HCT116 (cell line): ENCODE measurements around the gene DIP2A. TPM values are rescaled to one million over a fixed set of nuclear protein-coding genes. Genes with fewer than 3 reads are reported as not detected.

Source experiments
- ATAC-seq: fragments of 200-7000 bp; cut with Tn5 transposase; 2 replicates; pipeline ENCODE4 v1.9.1; 2020; ENCODE audit warnings: mild to moderate bottlenecking, moderate library complexity
- BruUV-seq: library from RNA; stranded (reverse); fragments of 400-500 nt; replicated peaks from 2 replicates; lab custom pipeline; 2021; lab: Mats Ljungman, UMichigan
- CTCF ChIA-PET: fragments of 300-600 bp; sonication (Branson Sonifier 250); formaldehyde crosslinking; loops from one replicate; lab custom pipeline; 2021; ENCODE audit warnings: antibody characterized with exemption; lab: Charles Lee
- POLR2A ChIA-PET: fragments of 300-600, 350-600 bp; sonication (Branson Sonifier 250); formaldehyde crosslinking; loops from one replicate; lab custom pipeline; 2021; ENCODE audit warnings: antibody characterized with exemption; lab: Charles Lee
- RAD21 ChIA-PET, 2 experiments: fragments of 300-600 bp; sonication (Branson Sonifier 250); formaldehyde crosslinking; loops; one replicate each; lab custom pipeline; 2023; ENCODE audit warnings: low total read pairs in 2 of 2; ENCODE audit not compliant: uncharacterized antibody in 2 of 2, unreplicated experiment in 2 of 2, low non-redundant PET in 1 of 2; lab: Charles Lee
- DNase-seq: peaks from one replicate; pipeline ENCODE4 v3.0.0-alpha.2; 2010; ENCODE audit warnings: low read depth, low spot score
- H2AFZ ChIP-seq: fragments of 200-600 bp; shearing (Covaris generic), sonication (generic); 2 replicates; pipeline ENCODE4 v1.6.1; 2017; ENCODE audit warnings: low read depth, mixed run types, mixed read lengths, antibody characterized with exemption, low read length; ENCODE audit not compliant: poor library complexity, severe bottlenecking
- H3K27ac ChIP-seq: 2 replicates; pipeline ENCODE4 v1.5.1; 2012; ENCODE audit warnings: low read depth, low read length
- H3K27me3 ChIP-seq: fragments of 200-600 bp; sonication (generic); 2 replicates; pipeline ENCODE4 v1.6.1; 2016; ENCODE audit warnings: mixed run types, low read length, mixed read lengths; ENCODE audit not compliant: insufficient read depth
- H3K36me3 ChIP-seq, 2 experiments: fragments of 200-500 bp in 1 of 2; fragments of 200-600 bp in 1 of 2; sonication (Bioruptor generic) in 1 of 2; sonication (generic) in 1 of 2; 2 replicates each; pipeline versions ENCODE4 v1.5.1 to v1.6.1; 2014 to 2016; ENCODE audit warnings: low read length in 2 of 2, inconsistent platforms in 1 of 2, mixed read lengths in 1 of 2, mixed run types in 1 of 2; ENCODE audit not compliant: insufficient read depth in 2 of 2, control insufficient read depth in 1 of 2
- H3K4me1 ChIP-seq, 2 experiments: fragments of 200-600 bp in 1 of 2; sonication (generic) in 1 of 2; 2 replicates each; pipeline versions ENCODE4 v1.5.1 to v1.6.1; 2012 to 2017; ENCODE audit warnings: low read length in 2 of 2, inconsistent platforms in 1 of 2, mild to moderate bottlenecking in 1 of 2, mixed read lengths in 1 of 2, mixed run types in 1 of 2, moderate library complexity in 1 of 2; ENCODE audit not compliant: insufficient read depth in 2 of 2, control insufficient read depth in 1 of 2
- H3K4me2 ChIP-seq: fragments of 200-600 bp; sonication (generic); 2 replicates; pipeline ENCODE4 v1.6.1; 2017; ENCODE audit warnings: mixed run types, low read length, mixed read lengths
- H3K4me3 ChIP-seq, 2 experiments: fragments of 200-600 bp in 1 of 2; sonication (generic) in 1 of 2; replicated peaks in 1 of 2; 2 replicates each; pipeline ENCODE4 v1.5.1; 2011 to 2016; ENCODE audit warnings: low read length in 2 of 2, control low read depth in 1 of 2, low read depth in 1 of 2, mild to moderate bottlenecking in 1 of 2, mixed read lengths in 1 of 2, mixed run types in 1 of 2
- H3K79me2 ChIP-seq: fragments of 200-600 bp; sonication (generic); 2 replicates; pipeline ENCODE4 v1.6.1; 2017; ENCODE audit warnings: mild to moderate bottlenecking, mixed run types, low read length, moderate library complexity, mixed read lengths; ENCODE audit not compliant: insufficient read depth
- H3K9ac ChIP-seq: fragments of 200-600 bp; sonication (generic); 2 replicates; pipeline ENCODE4 v1.6.1; 2016; ENCODE audit warnings: low read length, mixed read lengths
- H3K9me2 ChIP-seq: fragments of 200-600 bp; sonication (generic), shearing (Covaris generic); 2 replicates; pipeline ENCODE4 v1.6.1; 2017; ENCODE audit warnings: mixed run types, mild to moderate bottlenecking, moderate library complexity; ENCODE audit not compliant: insufficient read depth
- H3K9me3 ChIP-seq, 2 experiments: fragments of 200-500 bp in 1 of 2; fragments of 200-600 bp in 1 of 2; sonication (Bioruptor generic) in 1 of 2; sonication (generic) in 1 of 2; 2 replicates each; pipeline ENCODE4 v1.6.1; 2014 to 2017; ENCODE audit warnings: low read length in 2 of 2, mixed read lengths in 2 of 2, inconsistent platforms in 1 of 2, low read depth in 1 of 2, mild to moderate bottlenecking in 1 of 2, mixed run types in 1 of 2, moderate library complexity in 1 of 2; ENCODE audit not compliant: control insufficient read depth in 1 of 2, insufficient read depth in 1 of 2
- H4K20me1 ChIP-seq: fragments of 200-600 bp; sonication (generic), shearing (Covaris generic); 2 replicates; pipeline ENCODE4 v1.6.1; 2017; ENCODE audit warnings: mixed run types, mild to moderate bottlenecking, moderate library complexity; ENCODE audit not compliant: insufficient read depth
- ATF3 ChIP-seq: IDR thresholded peaks from 2 replicates; pipeline ENCODE4 v1.6.1; 2012
- CEBPB ChIP-seq: IDR thresholded peaks from 2 replicates; pipeline ENCODE4 v1.6.1; 2012; ENCODE audit warnings: low read depth
- EGR1 ChIP-seq: IDR thresholded peaks from 2 replicates; pipeline ENCODE4 v1.6.1; 2012; ENCODE audit warnings: low read depth
- EZH2 ChIP-seq: fragments of 200-600 bp; sonication (generic); IDR thresholded peaks from 2 replicates; pipeline ENCODE4 v1.6.1; 2017; ENCODE audit warnings: antibody characterized with exemption, mixed run types
- EZH2phosphoT487 ChIP-seq: fragments of 200-600 bp; IDR thresholded peaks from 2 replicates; pipeline ENCODE4 v1.6.1; 2018; ENCODE audit warnings: antibody characterized with exemption, borderline replicate concordance
- FOSL1 ChIP-seq: IDR thresholded peaks from 2 replicates; pipeline ENCODE4 v1.6.1; 2012; ENCODE audit warnings: low read depth
- JUND ChIP-seq: IDR thresholded peaks from 2 replicates; pipeline ENCODE4 v1.6.1; 2012
- POLR2A ChIP-seq: IDR thresholded peaks from 2 replicates; pipeline ENCODE4 v1.7.0; 2011; ENCODE audit warnings: borderline replicate concordance; ENCODE audit not compliant: insufficient read depth, insufficient read length; ENCODE audit errors: extremely low read depth
- POLR2AphosphoS5 ChIP-seq: IDR thresholded peaks from 2 replicates; pipeline ENCODE4 v1.6.1; 2011; ENCODE audit warnings: mild to moderate bottlenecking, low read depth, low read length, moderate library complexity
- RAD21 ChIP-seq: IDR thresholded peaks from 2 replicates; pipeline ENCODE4 v1.6.1; 2012; ENCODE audit warnings: low read depth, mild to moderate bottlenecking
- SIN3A ChIP-seq: IDR thresholded peaks from 2 replicates; pipeline ENCODE4 v1.6.1; 2012; ENCODE audit warnings: low read depth
- SP1 ChIP-seq: IDR thresholded peaks from 2 replicates; pipeline ENCODE4 v1.6.1; 2012; ENCODE audit warnings: low read depth
- SRF ChIP-seq: IDR thresholded peaks from 2 replicates; pipeline ENCODE4 v1.6.1; 2012; ENCODE audit warnings: low read depth
- YY1 ChIP-seq: IDR thresholded peaks from 2 replicates; pipeline ENCODE4 v1.6.1; 2011; ENCODE audit warnings: low read length, low read depth, moderate library complexity, mild to moderate bottlenecking; ENCODE audit not compliant: insufficient replicate concordance; ENCODE audit errors: extremely low read depth
- ZFX ChIP-seq: fragments of 450-650 bp; IDR thresholded peaks from 2 replicates; pipeline ENCODE4 v1.6.1; 2017
- ZNF274 ChIP-seq: fragments of 200-500 bp; sonication (Bioruptor generic); IDR thresholded peaks from 2 replicates; pipeline ENCODE4 v1.6.1; 2014; ENCODE audit warnings: mild to moderate bottlenecking, low read depth, low read length, inconsistent platforms
- intact Hi-C: fragments of 100-400 bp; cut with micrococcal nuclease; formaldehyde crosslinking; loops from 2 replicates; pipeline ENCODE4 v1.10.0; 2022
- total RNA-seq: library from RNA; stranded (reverse); gene quantifications from one replicate; pipeline ENCODE4 v1.2.1, GENCODE V29; 2021; ENCODE audit not compliant: unreplicated experiment
- TF ChIP-seq, protein P1 (sequence below): IDR thresholded peaks from 2 replicates; pipeline ENCODE4 v1.6.1; 2012; ENCODE audit warnings: low read depth
- TF ChIP-seq, protein P2 (sequence below), 3 experiments: fragments of 200-600 bp in 1 of 3; sonication (generic) in 1 of 3; IDR thresholded peaks in 2 of 3; conservative IDR thresholded peaks in 1 of 3; 2 replicates each; pipeline ENCODE4 v1.5.1; 2012 to 2017; ENCODE audit warnings: low read depth in 2 of 3, low read length in 2 of 3, antibody characterized with exemption in 1 of 3, borderline replicate concordance in 1 of 3, control low read depth in 1 of 3, mild to moderate bottlenecking in 1 of 3, mixed read lengths in 1 of 3, mixed run types in 1 of 3, moderate library complexity in 1 of 3; ENCODE audit not compliant: insufficient read depth in 1 of 3

DIP2A gene
- total RNA-seq, 1 experiment from 2014 or later = 39.9 TPM

GRCh38 chr21:46562472-46562871, 103.8 kb downstream of the DIP2A start:
- intact Hi-C loops = no loop called here
- Histone ChIP-seq H2AFZ (no peak overlapping the region), H3K9me3 (no peaks in the 10 kb centered on the region), H3K4me1 (no peaks in the 10 kb centered on the region), H3K27ac (no peak overlapping the region), H3K9ac (no peak overlapping the region), H3K27me3 (no peaks in the 10 kb centered on the region), H3K4me3 (no peak overlapping the region), H3K79me2 (no peaks in the 10 kb centered on the region), H3K36me3 (peaks cover 6 to 10% of the 10 kb centered on the region in 2 experiments; a peak in 3 of 4 replicates), H3K9me2 (no peaks in the 10 kb centered on the region), H3K4me2 (no peak overlapping the region), H4K20me1 (no peaks in the 10 kb centered on the region)
- ChIA-PET CTCF (no interaction called here), POLR2A (no interaction called here), RAD21 (no interaction called here)
- DNase-seq (no peak), ATAC-seq (no peak)
- BruUV-seq = no TSS peak
- TF ChIP-seq SRF (no peak), ZNF274 (no peak), JUND (no peak), SP1 (no peak), POLR2A (no peak), CEBPB (no peak), EZH2 (no peak), ZFX (no peak), POLR2AphosphoS5 (no peak), YY1 (no peak), SIN3A (no peak), ATF3 (no peak), EZH2phosphoT487 (no peak), RAD21 (no peak), EGR1 (no peak), FOSL1 (no peak)
- TF ChIP-seq, protein P1, sequence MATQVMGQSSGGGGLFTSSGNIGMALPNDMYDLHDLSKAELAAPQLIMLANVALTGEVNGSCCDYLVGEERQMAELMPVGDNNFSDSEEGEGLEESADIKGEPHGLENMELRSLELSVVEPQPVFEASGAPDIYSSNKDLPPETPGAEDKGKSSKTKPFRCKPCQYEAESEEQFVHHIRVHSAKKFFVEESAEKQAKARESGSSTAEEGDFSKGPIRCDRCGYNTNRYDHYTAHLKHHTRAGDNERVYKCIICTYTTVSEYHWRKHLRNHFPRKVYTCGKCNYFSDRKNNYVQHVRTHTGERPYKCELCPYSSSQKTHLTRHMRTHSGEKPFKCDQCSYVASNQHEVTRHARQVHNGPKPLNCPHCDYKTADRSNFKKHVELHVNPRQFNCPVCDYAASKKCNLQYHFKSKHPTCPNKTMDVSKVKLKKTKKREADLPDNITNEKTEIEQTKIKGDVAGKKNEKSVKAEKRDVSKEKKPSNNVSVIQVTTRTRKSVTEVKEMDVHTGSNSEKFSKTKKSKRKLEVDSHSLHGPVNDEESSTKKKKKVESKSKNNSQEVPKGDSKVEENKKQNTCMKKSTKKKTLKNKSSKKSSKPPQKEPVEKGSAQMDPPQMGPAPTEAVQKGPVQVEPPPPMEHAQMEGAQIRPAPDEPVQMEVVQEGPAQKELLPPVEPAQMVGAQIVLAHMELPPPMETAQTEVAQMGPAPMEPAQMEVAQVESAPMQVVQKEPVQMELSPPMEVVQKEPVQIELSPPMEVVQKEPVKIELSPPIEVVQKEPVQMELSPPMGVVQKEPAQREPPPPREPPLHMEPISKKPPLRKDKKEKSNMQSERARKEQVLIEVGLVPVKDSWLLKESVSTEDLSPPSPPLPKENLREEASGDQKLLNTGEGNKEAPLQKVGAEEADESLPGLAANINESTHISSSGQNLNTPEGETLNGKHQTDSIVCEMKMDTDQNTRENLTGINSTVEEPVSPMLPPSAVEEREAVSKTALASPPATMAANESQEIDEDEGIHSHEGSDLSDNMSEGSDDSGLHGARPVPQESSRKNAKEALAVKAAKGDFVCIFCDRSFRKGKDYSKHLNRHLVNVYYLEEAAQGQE = no peak
- TF ChIP-seq, protein P2, sequence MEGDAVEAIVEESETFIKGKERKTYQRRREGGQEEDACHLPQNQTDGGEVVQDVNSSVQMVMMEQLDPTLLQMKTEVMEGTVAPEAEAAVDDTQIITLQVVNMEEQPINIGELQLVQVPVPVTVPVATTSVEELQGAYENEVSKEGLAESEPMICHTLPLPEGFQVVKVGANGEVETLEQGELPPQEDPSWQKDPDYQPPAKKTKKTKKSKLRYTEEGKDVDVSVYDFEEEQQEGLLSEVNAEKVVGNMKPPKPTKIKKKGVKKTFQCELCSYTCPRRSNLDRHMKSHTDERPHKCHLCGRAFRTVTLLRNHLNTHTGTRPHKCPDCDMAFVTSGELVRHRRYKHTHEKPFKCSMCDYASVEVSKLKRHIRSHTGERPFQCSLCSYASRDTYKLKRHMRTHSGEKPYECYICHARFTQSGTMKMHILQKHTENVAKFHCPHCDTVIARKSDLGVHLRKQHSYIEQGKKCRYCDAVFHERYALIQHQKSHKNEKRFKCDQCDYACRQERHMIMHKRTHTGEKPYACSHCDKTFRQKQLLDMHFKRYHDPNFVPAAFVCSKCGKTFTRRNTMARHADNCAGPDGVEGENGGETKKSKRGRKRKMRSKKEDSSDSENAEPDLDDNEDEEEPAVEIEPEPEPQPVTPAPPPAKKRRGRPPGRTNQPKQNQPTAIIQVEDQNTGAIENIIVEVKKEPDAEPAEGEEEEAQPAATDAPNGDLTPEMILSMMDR (IDR thresholded peaks at IDR 0.05 in 2 of 3, conservative IDR thresholded peaks at IDR 0.05 in 1 of 3; ENCODE audit: borderline replicate concordance in 1 of 3, insufficient read depth in 1 of 3, low read depth in 2 of 3, low read length in 2 of 3) = no peak
- TF ChIP-seq, all 23 proteins: peak for 0
